GM19324 (cell line): ENCODE measurements around the gene EMC6.

Source experiments
- ATAC-seq: cut with Tn5 transposase; IDR thresholded peaks from one replicate; pipeline ENCODE4 v1.9.1; 2021; ENCODE audit warnings: mild to moderate bottlenecking, moderate library complexity; ENCODE audit not compliant: unreplicated experiment, low FRiP score

EMC6 gene

GRCh38 chr17:3655766-3656165, 12.8 kb upstream of the EMC6 start:
- ATAC-seq = no peak

- no peak for ATAC-seq
Observed at GRCh38 chr17:3656353-3656752, 12.3 kb upstream of the EMC6 start.

- no peak for ATAC-seq
Observed at GRCh38 chr17:3656755-3657587, 11.6 kb upstream of the EMC6 start.

GRCh38 chr17:3657588-3657869, 11.1 kb upstream of the EMC6 start:
- ATAC-seq = no peak

- ATAC-seq = no peak
Observed at GRCh38 chr17:3657874-3658783, 10.5 kb upstream of the EMC6 start.

- ATAC-seq = no peak
Observed at GRCh38 chr17:3658784-3659449, 9.7 kb upstream of the EMC6 start.

- no peak for ATAC-seq
Observed at GRCh38 chr17:3659541-3660111, 9.0 kb upstream of the EMC6 start.

GRCh38 chr17:3660311-3660891, 8.2 kb upstream of the EMC6 start:
- no peak for ATAC-seq

GRCh38 chr17:3663102-3664011, 5.3 kb upstream of the EMC6 start:
- ATAC-seq = no peak

- no peak for ATAC-seq
Observed at GRCh38 chr17:3665834-3666233, 2.8 kb upstream of the EMC6 start.

- ATAC-seq = no peak
Observed at GRCh38 chr17:3666516-3666915, 2.1 kb upstream of the EMC6 start.

GRCh38 chr17:3667366-3668278, 990 bp upstream of the EMC6 start:
- peak; percentile 9 for ATAC-seq

- no peak for ATAC-seq
Observed at GRCh38 chr17:3669085-3669347, 404 bp downstream of the EMC6 start.

- no peak for ATAC-seq
Observed at GRCh38 chr17:3669548-3669947, 936 bp downstream of the EMC6 start.

- ATAC-seq = no peak
Observed at GRCh38 chr17:3672571-3672970, 4.0 kb downstream of the EMC6 start.

- ATAC-seq = no peak
Observed at GRCh38 chr17:3675886-3676285, 7.3 kb downstream of the EMC6 start.

GRCh38 chr17:3678095-3678820, 9.6 kb downstream of the EMC6 start:
- ATAC-seq = no peak
